ENCODE measurements around the gene IL18RAP.

The IL18RAP gene

GRCh38 chr2:102392942-102393341 is 30.0 kb upstream of the IL18RAP start:
- no peak for TF ChIP-seq TAF1 (IDR thresholded peaks at IDR 0.05; ENCODE audit: low read depth)
- TF ChIP-seq CREB1 (IDR thresholded peaks at IDR 0.05; ENCODE audit: low read depth) = no peak
- no peak for TF ChIP-seq YY1 (IDR thresholded peaks at IDR 0.05; ENCODE audit: low read depth)
- TF ChIP-seq EGR1 (IDR thresholded peaks at IDR 0.05) = no peak

GRCh38 chr2:102396012-102396411 is 26.9 kb upstream of the IL18RAP start:
- no peak for TF ChIP-seq RAD21 (IDR thresholded peaks at IDR 0.05; ENCODE audit: low read depth)
- TF ChIP-seq MAX (IDR thresholded peaks at IDR 0.05) = no peak
- no peak for TF ChIP-seq YY1 (IDR thresholded peaks at IDR 0.05; ENCODE audit: low read depth)
- no peak for TF ChIP-seq TCF12 (IDR thresholded peaks at IDR 0.05; ENCODE audit: low read depth)
- TF ChIP-seq TAF1 (IDR thresholded peaks at IDR 0.05; ENCODE audit: low read depth) = no peak
- no peak for TF ChIP-seq EGR1 (IDR thresholded peaks at IDR 0.05)
- no peak for TF ChIP-seq EP300 (IDR thresholded peaks at IDR 0.05; ENCODE audit: borderline replicate concordance)
- TF ChIP-seq FOXM1 (IDR thresholded peaks at IDR 0.05; ENCODE audit: borderline replicate concordance, low read depth) = no peak
- no peak for TF ChIP-seq ZBTB7A (IDR thresholded peaks at IDR 0.05; ENCODE audit: low read depth)
- no peak for TF ChIP-seq TEAD4 (IDR thresholded peaks at IDR 0.05)
- TF ChIP-seq REST (IDR thresholded peaks at IDR 0.05; ENCODE audit: low read depth) = no peak
- TF ChIP-seq CEBPB (IDR thresholded peaks at IDR 0.05) = no peak

GRCh38 chr2:102397209-102397608 is 25.8 kb upstream of the IL18RAP start:
- TF ChIP-seq TCF12 (IDR thresholded peaks at IDR 0.05; ENCODE audit: low read depth) = no peak
- no peak for TF ChIP-seq NFIC (IDR thresholded peaks at IDR 0.05)
- no peak for TF ChIP-seq ZBTB7A (IDR thresholded peaks at IDR 0.05; ENCODE audit: low read depth)
- TF ChIP-seq FOXM1 (IDR thresholded peaks at IDR 0.05; ENCODE audit: borderline replicate concordance, low read depth) = no peak
- no peak for TF ChIP-seq EP300 (IDR thresholded peaks at IDR 0.05; ENCODE audit: borderline replicate concordance)
- TF ChIP-seq USF1 (IDR thresholded peaks at IDR 0.05) = no peak
- no peak for TF ChIP-seq CREB1 (IDR thresholded peaks at IDR 0.05; ENCODE audit: low read depth)
- TF ChIP-seq YY1 (IDR thresholded peaks at IDR 0.05; ENCODE audit: low read depth) = no peak
- no peak for TF ChIP-seq REST (IDR thresholded peaks at IDR 0.05; ENCODE audit: low read depth)
- no peak for TF ChIP-seq CEBPB (IDR thresholded peaks at IDR 0.05)
- no peak for TF ChIP-seq TEAD4 (IDR thresholded peaks at IDR 0.05)
- no peak for TF ChIP-seq RAD21 (IDR thresholded peaks at IDR 0.05; ENCODE audit: low read depth)
- no peak for TF ChIP-seq EGR1 (IDR thresholded peaks at IDR 0.05)
- TF ChIP-seq TAF1 (IDR thresholded peaks at IDR 0.05; ENCODE audit: low read depth) = no peak
- no peak for TF ChIP-seq MAX (IDR thresholded peaks at IDR 0.05)

- TF ChIP-seq EGR1 (IDR thresholded peaks at IDR 0.05) = no peak
- TF ChIP-seq TEAD4 (IDR thresholded peaks at IDR 0.05) = no peak
- no peak for TF ChIP-seq MAX (IDR thresholded peaks at IDR 0.05)
- no peak for TF ChIP-seq ZBTB7A (IDR thresholded peaks at IDR 0.05; ENCODE audit: low read depth)
- no peak for TF ChIP-seq USF1 (IDR thresholded peaks at IDR 0.05)
- TF ChIP-seq TAF1 (IDR thresholded peaks at IDR 0.05; ENCODE audit: low read depth) = no peak
- TF ChIP-seq YY1 (IDR thresholded peaks at IDR 0.05; ENCODE audit: low read depth) = no peak
- TF ChIP-seq TCF12 (IDR thresholded peaks at IDR 0.05; ENCODE audit: low read depth) = no peak
- TF ChIP-seq FOXM1 (IDR thresholded peaks at IDR 0.05; ENCODE audit: borderline replicate concordance, low read depth) = no peak
- TF ChIP-seq EP300 (IDR thresholded peaks at IDR 0.05; ENCODE audit: borderline replicate concordance) = no peak
- TF ChIP-seq NFIC (IDR thresholded peaks at IDR 0.05) = no peak
These were observed 23.3 kb upstream of the IL18RAP start for GRCh38 chr2:102399499-102400141.

GRCh38 chr2:102401456-102401855 is 21.5 kb upstream of the IL18RAP start:
- TF ChIP-seq TCF12 (IDR thresholded peaks at IDR 0.05; ENCODE audit: low read depth) (no peak), EGR1 (IDR thresholded peaks at IDR 0.05) (no peak), TAF1 (IDR thresholded peaks at IDR 0.05; ENCODE audit: low read depth) (no peak), USF1 (IDR thresholded peaks at IDR 0.05) (no peak), YY1 (IDR thresholded peaks at IDR 0.05; ENCODE audit: low read depth) (no peak), FOXM1 (IDR thresholded peaks at IDR 0.05; ENCODE audit: borderline replicate concordance, low read depth) (no peak), NFIC (IDR thresholded peaks at IDR 0.05) (no peak), ZBTB7A (IDR thresholded peaks at IDR 0.05; ENCODE audit: low read depth) (no peak), CREB1 (IDR thresholded peaks at IDR 0.05; ENCODE audit: low read depth) (no peak), RAD21 (IDR thresholded peaks at IDR 0.05; ENCODE audit: low read depth) (no peak), CEBPB (IDR thresholded peaks at IDR 0.05) (no peak), REST (IDR thresholded peaks at IDR 0.05; ENCODE audit: low read depth) (no peak), MAX (IDR thresholded peaks at IDR 0.05) (no peak), EP300 (IDR thresholded peaks at IDR 0.05; ENCODE audit: borderline replicate concordance) (no peak), TEAD4 (IDR thresholded peaks at IDR 0.05) (no peak)
